ENCODE measurements around the gene ARFIP1.
"Not testable (repeated sequence)": the region's sequence is repeated elsewhere in the genome, so short reads cannot be mapped to it uniquely, and the experiment has no call there.

ARFIP1 gene

DNA sequence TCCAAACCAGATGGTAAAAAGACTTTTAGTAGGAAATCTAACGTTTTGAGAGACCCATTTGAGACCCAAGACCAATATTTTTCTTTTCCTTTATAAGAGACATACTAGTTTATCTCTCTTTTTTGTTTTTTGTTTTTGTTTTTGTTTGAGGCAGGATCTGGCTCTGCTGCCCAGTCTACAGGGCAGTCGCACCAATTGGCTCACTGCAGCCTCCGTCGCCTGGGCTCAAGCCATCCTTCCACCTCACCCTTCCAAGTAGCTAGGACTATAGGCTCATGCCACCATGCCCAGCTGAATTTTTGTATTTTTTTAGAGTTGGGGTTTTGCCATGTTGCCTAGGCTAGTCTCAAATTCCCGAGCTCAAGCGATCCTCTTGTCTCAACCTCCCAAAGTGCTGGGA, 79.2 kb downstream of the ARFIP1 start:
- Histone ChIP-seq H3K27me3 (ENCODE audit: control insufficient read depth in 1 of 2, insufficient read depth in 2 of 2, low read length in 2 of 2) (no peaks in the 10 kb centered on the region), H3K36me3 (ENCODE audit: control insufficient read depth in 1 of 2, insufficient read depth in 2 of 2, low read length in 2 of 2) (no peaks in the 10 kb centered on the region), H3K27ac (ENCODE audit: low read depth, low read length) (no peak overlapping the region), H3K9me3 (ENCODE audit: control insufficient read depth in 1 of 2, low read length in 2 of 2) (peaks cover 1 to 2% of the 10 kb centered on the region in 2 donors), H3K4me3 (ENCODE audit: low read depth in 1 of 2, low read length in 2 of 2) (no peak overlapping the region), H3K9ac (ENCODE audit: low read depth in 1 of 2, low read length in 2 of 2) (no peak overlapping the region), H3K4me1 (ENCODE audit: control insufficient read depth in 1 of 2, insufficient read depth in 2 of 2, low read length in 2 of 2) (no peaks in the 10 kb centered on the region)

DNA sequence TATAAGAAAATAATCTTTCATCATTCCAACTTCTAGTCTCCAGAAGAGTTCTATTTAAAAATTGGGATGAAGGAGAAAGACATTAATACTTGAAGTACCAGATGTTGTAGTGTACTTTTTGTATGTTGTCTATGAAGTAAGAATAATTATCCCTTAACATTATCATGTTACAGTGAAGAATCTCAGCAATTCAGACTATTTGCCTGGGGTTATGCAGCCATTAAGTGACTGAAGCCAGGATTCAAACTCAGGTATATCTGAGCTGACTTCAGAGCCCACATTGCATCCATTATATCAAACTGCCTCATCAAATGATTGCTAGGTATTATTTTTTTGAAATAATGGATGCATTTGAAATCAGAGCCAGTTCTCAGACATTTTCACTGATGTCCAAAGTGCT, 80.3 kb downstream of the ARFIP1 start:
- Histone ChIP-seq H3K4me3 (ENCODE audit: low read depth in 1 of 2, low read length in 2 of 2) (no peak overlapping the region), H3K9ac (ENCODE audit: low read depth in 1 of 2, low read length in 2 of 2) (no peak overlapping the region), H3K9me3 (ENCODE audit: control insufficient read depth in 1 of 2, low read length in 2 of 2) (no peaks in the 10 kb centered on the region), H3K36me3 (ENCODE audit: control insufficient read depth in 1 of 2, insufficient read depth in 2 of 2, low read length in 2 of 2) (no peaks in the 10 kb centered on the region), H3K4me1 (ENCODE audit: control insufficient read depth in 1 of 2, insufficient read depth in 2 of 2, low read length in 2 of 2) (no peaks in the 10 kb centered on the region), H3K27me3 (ENCODE audit: control insufficient read depth in 1 of 2, insufficient read depth in 2 of 2, low read length in 2 of 2) (no peaks in the 10 kb centered on the region), H3K27ac (ENCODE audit: low read depth, low read length) (no peak overlapping the region)

DNA sequence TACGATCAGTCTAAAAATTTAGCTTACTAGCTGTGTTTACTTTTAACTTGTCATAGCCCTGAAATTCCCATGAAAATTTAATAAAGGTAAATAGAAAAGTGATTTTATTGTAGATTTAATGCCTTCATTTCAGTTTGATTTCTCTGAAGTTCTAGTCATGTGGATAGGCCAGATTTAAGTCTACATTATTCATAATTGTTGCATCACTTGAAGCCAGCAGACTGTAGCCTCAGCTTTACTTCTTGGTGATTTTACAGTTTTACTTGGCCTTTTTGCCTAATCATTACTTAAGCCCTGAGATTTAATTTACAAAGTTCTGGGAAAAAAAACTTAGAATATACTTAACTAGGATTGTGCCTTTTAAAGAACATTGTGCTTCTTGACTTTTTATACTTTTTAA, 82.9 kb downstream of the ARFIP1 start:
- Histone ChIP-seq H3K9me3 (ENCODE audit: control insufficient read depth in 1 of 2, low read length in 2 of 2) (no peaks in the 10 kb centered on the region), H3K4me3 (ENCODE audit: low read depth in 1 of 2, low read length in 2 of 2) (no peak overlapping the region), H3K4me1 (ENCODE audit: control insufficient read depth in 1 of 2, insufficient read depth in 2 of 2, low read length in 2 of 2) (no peaks in the 10 kb centered on the region), H3K9ac (ENCODE audit: low read depth in 1 of 2, low read length in 2 of 2) (no peak overlapping the region), H3K27me3 (ENCODE audit: control insufficient read depth in 1 of 2, insufficient read depth in 2 of 2, low read length in 2 of 2) (no peaks in the 10 kb centered on the region), H3K27ac (ENCODE audit: low read depth, low read length) (no peak overlapping the region), H3K36me3 (ENCODE audit: control insufficient read depth in 1 of 2, insufficient read depth in 2 of 2, low read length in 2 of 2) (no peaks in the 10 kb centered on the region)

DNA sequence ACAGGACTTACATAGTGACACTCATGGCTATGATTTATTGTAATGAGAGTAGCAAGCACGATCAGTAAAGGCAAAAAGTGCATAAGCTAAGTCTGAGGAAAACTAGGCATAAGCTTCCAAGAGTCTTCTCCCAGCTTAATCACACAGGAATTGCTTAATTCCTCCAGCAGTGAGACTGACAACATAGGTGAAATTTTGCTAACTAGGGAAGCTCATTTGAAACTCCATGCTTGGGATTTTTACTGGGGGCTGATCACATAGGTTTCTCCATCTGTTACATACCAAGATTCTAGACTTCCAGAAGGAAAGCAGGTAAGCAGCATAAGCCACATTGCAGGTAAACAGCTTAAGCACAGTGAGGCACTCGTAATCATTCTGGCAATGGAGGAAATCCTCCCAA, 84.6 kb downstream of the ARFIP1 start:
- Histone ChIP-seq H3K4me3 (ENCODE audit: low read depth in 1 of 2, low read length in 2 of 2) (no peak overlapping the region), H3K27ac (ENCODE audit: low read depth, low read length) (no peak overlapping the region), H3K27me3 (ENCODE audit: control insufficient read depth in 1 of 2, insufficient read depth in 2 of 2, low read length in 2 of 2) (no peaks in the 10 kb centered on the region)

DNA sequence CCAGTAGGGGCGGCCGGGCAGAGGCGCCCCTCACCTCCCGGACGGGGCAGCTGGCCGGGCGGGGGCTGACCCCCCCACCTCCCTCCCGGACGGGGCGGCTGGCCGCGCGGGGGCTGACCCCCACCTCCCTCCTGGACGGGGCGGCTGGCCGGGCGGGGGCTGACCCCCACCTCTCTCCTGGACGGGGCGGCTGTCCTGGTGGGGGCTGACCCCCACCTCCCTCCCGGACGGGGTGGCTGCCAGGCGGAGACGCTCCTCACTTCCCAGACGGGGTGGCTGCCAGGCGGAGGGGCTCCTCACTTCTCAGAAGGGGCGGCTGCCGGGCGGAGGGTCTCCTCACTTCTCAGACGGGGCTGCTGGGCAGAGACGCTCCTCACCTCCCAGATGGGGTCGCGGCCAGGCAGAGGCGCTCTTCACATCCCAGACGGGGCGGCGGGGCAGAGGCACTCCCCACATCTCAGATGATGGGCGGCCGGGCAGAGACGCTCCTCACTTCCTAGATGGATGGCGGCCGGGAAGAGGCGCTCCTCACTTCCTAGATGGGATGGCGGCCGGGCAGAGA, 86.8 kb downstream of the ARFIP1 start:
- H3K4me1 ChIP-seq (ENCODE audit: control insufficient read depth in 1 of 2, insufficient read depth in 2 of 2, low read length in 2 of 2); H3K27me3 ChIP-seq (ENCODE audit: control insufficient read depth in 1 of 2, insufficient read depth in 2 of 2, low read length in 2 of 2); H3K9me3 ChIP-seq (ENCODE audit: control insufficient read depth in 1 of 2, low read length in 2 of 2); H3K9ac ChIP-seq (ENCODE audit: low read depth in 1 of 2, low read length in 2 of 2); H3K4me3 ChIP-seq (ENCODE audit: low read depth in 1 of 2, low read length in 2 of 2); H3K27ac ChIP-seq (ENCODE audit: low read depth, low read length); H3K36me3 ChIP-seq (ENCODE audit: control insufficient read depth in 1 of 2, insufficient read depth in 2 of 2, low read length in 2 of 2): not testable (repeated sequence)

More for the DNA sequence above, 84.6 kb downstream of the ARFIP1 start:
- no peaks in the 10 kb centered on the region for H3K9me3 ChIP-seq (ENCODE audit: control insufficient read depth in 1 of 2, low read length in 2 of 2)
- peaks cover 0 to 4% of the 10 kb centered on the region in 2 donors for H3K36me3 ChIP-seq (ENCODE audit: control insufficient read depth in 1 of 2, insufficient read depth in 2 of 2, low read length in 2 of 2)
- no peak overlapping the region for H3K9ac ChIP-seq (ENCODE audit: low read depth in 1 of 2, low read length in 2 of 2)
- H3K4me1 ChIP-seq (ENCODE audit: control insufficient read depth in 1 of 2, insufficient read depth in 2 of 2, low read length in 2 of 2): no peaks in the 10 kb centered on the region

DNA sequence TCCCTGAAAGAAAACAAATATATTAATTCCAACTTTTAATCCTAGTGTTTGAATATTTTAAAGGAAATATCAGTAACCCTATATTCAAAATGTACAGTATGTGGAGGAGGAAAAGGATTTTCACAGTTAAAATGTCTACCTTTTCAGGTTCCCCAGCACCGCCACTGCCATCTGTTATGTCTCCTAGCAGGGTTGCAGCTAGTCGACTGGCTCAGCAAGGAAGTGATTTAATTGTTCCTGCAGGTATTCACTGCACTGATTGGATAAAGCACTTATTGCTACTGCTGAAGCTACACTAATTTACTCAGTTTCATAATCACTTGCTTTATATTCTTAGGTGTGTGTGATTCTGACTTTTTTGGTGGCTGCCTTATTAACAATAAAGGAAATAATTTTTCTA, 90.9 kb downstream of the ARFIP1 start:
- H3K4me3 ChIP-seq (ENCODE audit: low read depth in 1 of 2, low read length in 2 of 2): no peak overlapping the region
- no peaks in the 10 kb centered on the region for H3K27me3 ChIP-seq (ENCODE audit: control insufficient read depth in 1 of 2, insufficient read depth in 2 of 2, low read length in 2 of 2)
- no peak overlapping the region for H3K9ac ChIP-seq (ENCODE audit: low read depth in 1 of 2, low read length in 2 of 2)
- H3K36me3 ChIP-seq (ENCODE audit: control insufficient read depth in 1 of 2, insufficient read depth in 2 of 2, low read length in 2 of 2): peaks cover 5 to 9% of the 10 kb centered on the region in 2 donors
- H3K9me3 ChIP-seq (ENCODE audit: control insufficient read depth in 1 of 2, low read length in 2 of 2): no peaks in the 10 kb centered on the region
- no peaks in the 10 kb centered on the region for H3K4me1 ChIP-seq (ENCODE audit: control insufficient read depth in 1 of 2, insufficient read depth in 2 of 2, low read length in 2 of 2)
- no peak overlapping the region for H3K27ac ChIP-seq (ENCODE audit: low read depth, low read length)

DNA sequence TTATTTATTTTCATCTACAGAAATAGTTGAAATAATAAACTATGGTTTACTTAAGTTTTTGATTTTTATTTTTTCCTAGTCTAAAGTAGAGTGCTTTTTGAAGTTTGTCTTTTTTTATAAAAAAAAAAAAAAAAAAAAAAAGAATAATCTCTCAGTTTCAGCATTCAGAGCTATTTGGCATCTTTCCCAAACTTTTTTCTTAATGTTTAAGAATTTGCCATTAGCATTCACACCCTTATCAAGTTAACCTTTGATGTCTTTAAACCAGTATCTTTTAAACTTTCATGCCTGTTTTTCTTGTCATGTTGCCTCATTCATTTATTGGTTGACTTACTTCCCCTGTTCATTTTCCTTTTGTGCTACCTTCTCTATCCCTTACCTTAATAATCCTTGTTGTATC, 95.5 kb downstream of the ARFIP1 start:
- Histone ChIP-seq H3K27ac (ENCODE audit: low read depth, low read length) (no peak overlapping the region), H3K9me3 (ENCODE audit: control insufficient read depth in 1 of 2, low read length in 2 of 2) (no peaks in the 10 kb centered on the region), H3K4me1 (ENCODE audit: control insufficient read depth in 1 of 2, insufficient read depth in 2 of 2, low read length in 2 of 2) (no peaks in the 10 kb centered on the region), H3K9ac (ENCODE audit: low read depth in 1 of 2, low read length in 2 of 2) (no peak overlapping the region), H3K36me3 (ENCODE audit: control insufficient read depth in 1 of 2, insufficient read depth in 2 of 2, low read length in 2 of 2) (peaks cover 5 to 22% of the 10 kb centered on the region in 2 donors), H3K4me3 (ENCODE audit: low read depth in 1 of 2, low read length in 2 of 2) (no peak overlapping the region), H3K27me3 (ENCODE audit: control insufficient read depth in 1 of 2, insufficient read depth in 2 of 2, low read length in 2 of 2) (no peaks in the 10 kb centered on the region)

DNA sequence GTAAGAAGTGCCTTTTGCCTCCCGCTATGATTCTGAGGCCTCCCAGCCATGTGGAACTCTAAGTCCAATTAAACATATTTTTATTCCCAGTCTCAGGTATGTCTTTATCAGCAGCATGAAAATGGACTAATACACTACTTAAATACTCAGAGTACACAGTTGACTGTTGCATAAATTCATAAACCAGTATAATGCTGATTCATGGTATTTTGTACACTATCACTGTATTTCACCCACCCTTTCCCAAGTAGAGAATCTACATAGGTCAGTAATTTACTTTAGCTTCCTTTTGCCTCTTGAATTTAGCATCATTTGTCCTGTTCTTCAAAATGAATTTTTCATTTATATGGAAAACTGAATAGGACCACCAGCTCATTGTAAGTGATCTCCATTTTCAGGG, 98.1 kb downstream of the ARFIP1 start:
- Histone ChIP-seq H3K27ac (ENCODE audit: low read depth, low read length) (no peak overlapping the region), H3K27me3 (ENCODE audit: control insufficient read depth in 1 of 2, insufficient read depth in 2 of 2, low read length in 2 of 2) (no peaks in the 10 kb centered on the region), H3K9ac (ENCODE audit: low read depth in 1 of 2, low read length in 2 of 2) (no peak overlapping the region), H3K9me3 (ENCODE audit: control insufficient read depth in 1 of 2, low read length in 2 of 2) (no peaks in the 10 kb centered on the region), H3K36me3 (ENCODE audit: control insufficient read depth in 1 of 2, insufficient read depth in 2 of 2, low read length in 2 of 2) (peaks cover 3 to 26% of the 10 kb centered on the region in 2 donors), H3K4me1 (ENCODE audit: control insufficient read depth in 1 of 2, insufficient read depth in 2 of 2, low read length in 2 of 2) (no peaks in the 10 kb centered on the region), H3K4me3 (ENCODE audit: low read depth in 1 of 2, low read length in 2 of 2) (no peak overlapping the region)

DNA sequence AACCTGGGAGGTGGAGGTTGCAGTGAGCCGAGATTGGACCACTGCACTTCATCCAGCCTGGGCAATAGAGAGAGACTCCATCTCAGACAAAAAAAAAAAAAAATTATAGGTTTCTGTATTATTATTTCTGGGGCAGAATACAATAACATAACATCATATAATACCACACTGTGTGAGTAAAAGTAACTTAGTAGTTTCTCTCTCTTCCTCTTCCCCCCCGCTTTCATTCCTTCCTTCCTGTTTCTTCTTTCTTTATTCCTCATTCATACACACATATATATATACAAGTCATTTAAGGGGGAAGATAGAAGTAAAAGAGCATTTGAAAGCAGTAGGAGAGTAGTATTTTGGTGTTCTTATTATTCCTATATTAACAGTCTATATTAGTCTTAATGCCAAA, 100.5 kb downstream of the ARFIP1 start:
- Histone ChIP-seq H3K4me3 (ENCODE audit: low read depth in 1 of 2, low read length in 2 of 2) (no peak overlapping the region), H3K36me3 (ENCODE audit: control insufficient read depth in 1 of 2, insufficient read depth in 2 of 2, low read length in 2 of 2) (peaks cover 7 to 28% of the 10 kb centered on the region in 2 donors), H3K27ac (ENCODE audit: low read depth, low read length) (no peak overlapping the region), H3K4me1 (ENCODE audit: control insufficient read depth in 1 of 2, insufficient read depth in 2 of 2, low read length in 2 of 2) (no peaks in the 10 kb centered on the region), H3K27me3 (ENCODE audit: control insufficient read depth in 1 of 2, insufficient read depth in 2 of 2, low read length in 2 of 2) (no peaks in the 10 kb centered on the region), H3K9me3 (ENCODE audit: control insufficient read depth in 1 of 2, low read length in 2 of 2) (no peaks in the 10 kb centered on the region), H3K9ac (ENCODE audit: low read depth in 1 of 2, low read length in 2 of 2) (no peak overlapping the region)

DNA sequence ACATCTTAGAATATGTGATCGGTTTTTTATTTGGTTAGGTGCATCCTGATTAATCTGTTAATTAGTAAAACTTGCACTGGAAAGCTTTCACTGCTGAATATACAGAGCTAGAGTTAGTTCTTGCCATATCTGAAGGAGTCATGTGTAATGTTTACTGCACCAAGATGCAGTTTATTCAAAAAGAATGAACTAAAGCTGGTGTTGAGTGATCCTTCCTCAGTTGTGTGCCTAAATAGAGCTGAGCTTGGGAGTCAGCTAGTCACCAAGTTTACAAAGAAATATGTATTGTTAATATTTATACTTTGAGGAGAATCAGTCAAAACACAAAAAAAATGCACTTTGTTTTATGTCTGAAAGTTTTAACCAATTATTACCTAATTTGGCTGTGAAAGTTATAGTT, 102.2 kb downstream of the ARFIP1 start:
- Histone ChIP-seq H3K4me3 (ENCODE audit: low read depth in 1 of 2, low read length in 2 of 2) (no peak overlapping the region), H3K27me3 (ENCODE audit: control insufficient read depth in 1 of 2, insufficient read depth in 2 of 2, low read length in 2 of 2) (no peaks in the 10 kb centered on the region), H3K9ac (ENCODE audit: low read depth in 1 of 2, low read length in 2 of 2) (no peak overlapping the region), H3K27ac (ENCODE audit: low read depth, low read length) (no peak overlapping the region), H3K36me3 (ENCODE audit: control insufficient read depth in 1 of 2, insufficient read depth in 2 of 2, low read length in 2 of 2) (peaks cover 7 to 29% of the 10 kb centered on the region in 2 donors), H3K9me3 (ENCODE audit: control insufficient read depth in 1 of 2, low read length in 2 of 2) (no peaks in the 10 kb centered on the region), H3K4me1 (ENCODE audit: control insufficient read depth in 1 of 2, insufficient read depth in 2 of 2, low read length in 2 of 2) (no peaks in the 10 kb centered on the region)

DNA sequence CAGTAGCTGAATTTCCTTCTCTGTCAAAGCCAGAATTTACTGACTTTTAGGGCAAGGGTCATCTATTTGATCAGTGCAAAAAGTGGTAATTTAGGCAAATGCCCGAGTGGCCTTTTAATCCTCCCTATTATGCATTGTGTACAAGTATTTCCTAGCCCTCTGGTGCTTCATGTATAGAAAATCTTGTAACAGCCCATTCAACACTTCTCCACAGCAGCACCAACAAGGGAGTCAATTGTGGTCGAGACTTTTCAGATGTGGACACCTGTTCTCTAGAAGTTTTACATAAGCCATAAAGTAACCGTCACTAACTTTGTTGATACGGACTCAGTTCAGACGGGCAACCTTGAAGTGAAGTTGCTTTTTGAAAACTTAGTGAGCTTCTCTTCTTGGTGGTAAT, 105.4 kb downstream of the ARFIP1 start:
- Histone ChIP-seq H3K27me3 (ENCODE audit: control insufficient read depth in 1 of 2, insufficient read depth in 2 of 2, low read length in 2 of 2) (no peaks in the 10 kb centered on the region), H3K4me1 (ENCODE audit: control insufficient read depth in 1 of 2, insufficient read depth in 2 of 2, low read length in 2 of 2) (no peaks in the 10 kb centered on the region), H3K4me3 (ENCODE audit: low read depth in 1 of 2, low read length in 2 of 2) (no peak overlapping the region), H3K36me3 (ENCODE audit: control insufficient read depth in 1 of 2, insufficient read depth in 2 of 2, low read length in 2 of 2) (peaks cover 15 to 30% of the 10 kb centered on the region in 2 donors), H3K9me3 (ENCODE audit: control insufficient read depth in 1 of 2, low read length in 2 of 2) (no peaks in the 10 kb centered on the region), H3K27ac (ENCODE audit: low read depth, low read length) (no peak overlapping the region), H3K9ac (ENCODE audit: low read depth in 1 of 2, low read length in 2 of 2) (no peak overlapping the region)
